Endometrium (tissue), 2 donors: ENCODE measurements around the gene UBE2U.
"Not testable (repeated sequence)": the region's sequence is repeated elsewhere in the genome, so short reads cannot be mapped to it uniquely, and the experiment has no call there.

Experiments
- FAIRE-seq: peaks from 2 replicates; lab custom pipeline; 2012; peaks lifted over from hg19 to GRCh38; lab: Jason Lieb, UNC
- donor health status: control.
- donor health status: control.

UBE2U gene

DNA sequence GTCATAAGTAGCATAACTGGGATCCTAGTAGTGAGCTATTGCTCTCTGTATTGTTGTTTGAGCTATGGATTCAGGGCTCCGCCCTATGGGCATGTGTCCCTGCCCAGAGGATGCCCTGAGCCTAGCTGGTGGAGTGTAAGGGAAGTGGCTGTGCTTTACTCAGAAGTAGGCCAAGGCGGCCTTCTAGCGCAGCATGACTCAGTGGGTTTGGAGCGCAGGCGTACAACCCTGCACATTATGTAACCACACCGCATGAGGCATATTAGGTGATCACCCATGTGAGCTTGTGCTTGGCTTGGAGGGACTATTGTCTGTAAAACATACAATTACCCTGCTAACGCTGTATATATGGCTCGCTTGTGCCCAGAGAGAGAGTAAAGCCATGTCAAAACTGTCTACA, 11.1 kb upstream of the UBE2U start:
- FAIRE-seq, result no peak

DNA sequence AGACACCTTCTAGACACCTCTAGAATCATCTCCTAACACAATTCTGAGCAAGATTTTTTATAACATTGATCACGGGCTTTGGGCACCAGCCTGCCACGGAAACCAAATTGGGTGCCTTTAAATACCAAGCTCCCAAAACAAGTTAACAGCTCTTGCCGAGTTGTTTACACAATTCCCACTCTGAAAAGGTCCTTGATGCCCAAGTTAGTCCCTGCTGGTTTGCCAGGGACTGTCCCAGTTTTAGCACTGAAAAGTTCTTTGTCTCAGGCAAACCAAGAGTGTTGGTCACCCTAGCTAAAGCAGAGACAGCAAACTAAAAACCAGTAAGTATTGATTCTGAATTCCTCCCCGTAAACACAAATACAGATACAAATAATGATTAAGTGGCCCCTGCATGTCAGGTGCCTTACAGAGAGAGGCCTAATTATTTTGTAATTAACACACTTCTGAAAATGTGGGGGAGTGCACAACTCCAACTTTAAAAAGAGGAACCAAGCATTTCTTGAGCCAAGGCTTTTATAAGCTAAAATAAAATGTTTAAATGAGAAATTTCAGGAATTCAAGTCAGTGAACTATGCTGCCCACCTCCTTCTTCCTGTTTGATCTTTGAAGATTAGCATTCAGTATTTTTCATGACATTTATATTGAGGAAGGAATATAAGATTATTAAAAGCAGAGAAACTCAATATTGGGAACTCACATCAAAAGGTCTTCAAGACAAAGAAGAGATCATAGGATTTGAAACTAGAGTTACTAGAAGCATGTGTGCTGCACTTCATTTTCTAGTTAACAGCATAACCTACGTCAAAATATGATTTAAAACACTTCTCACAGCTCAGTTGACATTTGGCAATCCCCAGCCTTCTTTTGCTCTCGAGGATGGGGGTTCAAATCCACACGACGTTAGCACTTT, 9.0 kb upstream of the UBE2U start:
- peak; percentile 66 for FAIRE-seq

- no peak for FAIRE-seq
Observed at GRCh38 chr1:64195081-64195395, 8.4 kb upstream of the UBE2U start.

DNA sequence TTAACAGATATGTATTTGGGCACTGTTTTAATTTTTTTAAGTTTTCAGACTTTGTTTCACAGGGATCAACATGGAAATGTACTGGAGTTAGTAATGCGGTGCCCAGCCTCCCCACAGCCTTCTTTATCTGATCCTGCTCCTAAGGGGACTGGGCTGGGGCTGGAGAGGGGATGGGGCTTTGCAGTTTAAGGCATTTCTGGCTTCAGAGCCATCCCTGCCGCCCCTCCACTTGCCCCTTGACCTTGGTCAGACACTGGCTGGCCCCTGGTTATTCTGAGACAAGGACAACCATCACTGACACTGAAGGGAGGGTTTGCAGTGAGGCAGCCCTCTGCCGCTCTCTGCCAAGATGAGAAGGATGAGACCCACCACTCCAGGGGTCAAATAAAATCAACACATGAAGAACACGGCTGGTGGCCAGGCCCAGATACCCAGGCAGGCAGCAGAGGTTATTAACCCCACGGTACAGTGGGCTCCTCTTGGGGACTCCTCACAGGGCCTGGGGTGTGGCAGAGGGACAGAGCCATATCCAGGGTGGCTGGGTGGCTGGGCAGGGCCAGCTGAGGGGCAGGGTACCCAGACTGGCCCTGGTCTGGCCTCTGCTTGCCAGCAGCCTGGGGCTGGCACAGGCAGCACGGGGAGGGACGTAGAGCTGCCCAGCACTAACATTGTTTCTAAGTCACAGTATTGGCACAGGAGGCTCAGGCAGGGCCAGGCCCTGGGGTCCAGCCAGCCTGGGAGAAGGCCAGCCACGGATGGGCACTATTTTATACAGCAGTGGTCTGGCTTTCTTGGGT, 7.2 kb upstream of the UBE2U start:
- FAIRE-seq, result no peak

- no peak for FAIRE-seq
Observed at GRCh38 chr1:64197076-64197475, 6.3 kb upstream of the UBE2U start.

- no peak for FAIRE-seq
Observed at GRCh38 chr1:64199154-64199553, 4.3 kb upstream of the UBE2U start.

GRCh38 chr1:64200064-64200463, 3.4 kb upstream of the UBE2U start:
- FAIRE-seq, result no peak

DNA sequence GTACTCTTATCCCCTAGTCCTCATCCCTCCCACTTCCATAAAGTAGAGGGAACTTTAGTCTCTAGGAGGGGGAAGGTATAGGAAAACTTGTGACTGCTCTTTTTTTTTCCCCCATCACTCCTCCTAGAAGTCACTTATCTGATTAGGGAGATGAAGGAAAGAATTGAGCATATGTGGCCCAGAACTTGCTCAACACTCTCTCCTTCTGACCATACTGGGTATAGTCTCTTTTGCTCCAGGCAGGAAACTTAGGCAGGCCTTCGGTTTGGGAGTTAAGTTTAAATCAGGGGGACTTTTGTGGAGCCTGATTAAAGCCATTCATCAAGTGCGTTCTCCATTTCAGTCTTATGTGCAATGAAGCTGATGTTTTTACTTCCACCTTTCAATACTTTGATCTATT, 5.8 kb downstream of the UBE2U start:
- no peak for FAIRE-seq

DNA sequence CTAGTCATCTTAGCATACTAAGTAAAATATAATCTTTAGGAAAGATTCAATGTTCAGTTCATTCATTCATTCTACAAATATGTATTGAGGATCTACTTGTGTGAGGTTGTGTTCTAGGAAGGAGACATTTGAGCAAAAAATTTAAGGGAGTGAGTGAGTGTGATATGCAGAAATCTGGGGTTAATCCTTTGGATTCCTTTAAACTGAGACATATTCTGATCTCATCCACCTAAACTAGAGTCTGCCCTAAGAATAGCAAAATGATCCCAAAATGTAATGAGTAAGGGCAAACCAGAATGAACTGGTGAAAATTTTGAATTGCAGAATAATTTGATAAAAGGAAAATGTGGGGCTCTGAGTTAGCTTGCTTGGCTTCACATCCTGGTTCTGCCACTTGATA, 8.6 kb downstream of the UBE2U start:
- no peak for FAIRE-seq

DNA sequence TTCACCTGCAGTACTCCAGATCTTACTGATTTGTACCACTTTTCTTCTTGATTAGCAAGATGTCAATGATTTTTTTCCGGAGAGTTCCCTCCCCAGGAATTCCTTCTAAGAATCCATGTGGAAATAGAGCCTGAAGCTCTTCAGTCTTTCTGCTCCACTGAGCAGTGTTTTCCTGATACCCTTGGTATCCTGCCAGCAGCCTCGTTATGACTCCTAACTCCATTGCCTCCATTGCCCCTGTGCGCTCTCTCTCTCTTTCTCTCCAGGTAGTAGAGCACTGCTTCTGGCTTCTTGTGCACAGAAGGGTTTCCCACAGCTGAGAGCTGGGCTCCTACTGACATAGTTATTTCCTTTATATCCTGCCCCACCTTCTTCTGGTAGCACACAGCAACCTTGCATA, 12.2 kb downstream of the UBE2U start:
- no peak for FAIRE-seq

GRCh38 chr1:64220241-64220640, 16.8 kb downstream of the UBE2U start:
- no peak for FAIRE-seq

DNA sequence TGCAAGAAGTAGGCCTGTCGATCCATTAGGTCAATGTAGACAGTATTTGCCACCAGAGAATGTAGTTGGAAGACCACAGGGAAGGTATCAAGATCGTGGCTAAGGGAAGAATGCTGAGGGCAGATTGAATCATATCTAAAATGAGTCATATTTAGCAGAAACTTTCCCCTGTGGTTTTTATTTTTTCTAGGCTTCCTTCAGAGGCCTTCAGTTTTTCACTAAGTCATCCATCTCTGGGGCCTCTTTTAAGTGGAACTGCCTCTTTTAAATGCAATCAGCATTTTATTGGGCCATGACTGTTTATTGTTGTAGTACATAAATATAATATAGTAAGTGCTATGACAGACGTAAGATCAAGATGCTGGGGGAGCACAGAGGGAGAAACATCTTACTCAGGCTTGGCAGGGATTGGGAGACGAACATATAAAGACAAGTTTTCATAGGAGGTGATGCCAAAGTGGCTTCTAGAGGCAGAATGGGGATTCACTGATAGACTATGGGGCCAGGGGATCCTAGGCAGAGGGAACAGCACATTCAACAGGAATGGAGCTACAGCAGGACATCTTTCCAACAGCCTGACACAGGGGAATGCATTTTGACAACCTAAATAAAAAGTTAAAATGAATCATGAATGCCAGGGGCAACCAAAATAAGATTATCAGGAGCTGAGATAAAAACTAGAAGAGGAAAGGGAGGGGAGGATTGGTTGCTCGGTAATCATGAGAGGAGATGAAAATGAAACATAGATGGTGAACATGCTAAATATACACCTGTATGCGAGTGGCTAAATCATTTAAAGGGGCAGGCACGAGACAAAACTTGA, 20.1 kb downstream of the UBE2U start:
- no peak for FAIRE-seq

DNA sequence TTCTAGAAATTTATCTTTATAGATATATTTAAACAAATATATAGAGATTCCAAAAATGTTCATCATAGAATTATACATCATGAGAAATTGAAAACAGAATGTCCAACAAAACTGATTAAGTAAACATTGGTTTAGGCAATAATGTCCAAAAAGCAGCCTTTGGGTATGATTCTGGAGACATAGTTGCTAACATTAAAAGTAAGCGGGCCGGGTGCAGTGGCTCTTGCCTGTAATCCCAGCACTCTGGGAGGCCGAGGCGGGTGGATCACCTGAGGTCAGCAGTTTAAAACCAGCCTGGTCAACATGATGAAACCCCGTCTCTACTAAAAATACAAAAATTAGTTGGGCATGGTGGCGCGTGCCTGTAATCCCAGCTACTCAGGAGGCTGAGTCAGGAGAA, 20.8 kb downstream of the UBE2U start:
- FAIRE-seq, result not testable (repeated sequence)

- FAIRE-seq, result no peak
Observed at GRCh38 chr1:64228167-64228957, 24.9 kb downstream of the UBE2U start.

DNA sequence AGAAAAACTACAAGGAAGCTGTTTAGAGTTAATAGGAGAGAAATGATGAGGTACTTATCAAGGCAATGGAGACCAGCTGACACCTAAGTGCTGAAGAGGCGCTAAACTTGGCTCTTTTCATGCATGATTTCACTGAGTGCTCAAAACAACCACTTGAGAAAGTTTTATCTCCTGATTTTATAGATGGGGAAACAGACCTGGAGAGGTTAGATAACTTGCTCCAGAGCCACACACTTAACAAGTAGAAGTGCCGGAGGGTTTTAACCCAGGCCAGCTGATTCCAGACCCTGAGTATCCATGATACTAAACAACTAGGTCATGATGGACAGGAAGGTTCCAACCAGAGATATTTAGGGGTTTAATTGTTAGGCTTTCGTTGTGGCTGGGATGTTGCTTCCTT, 25.9 kb downstream of the UBE2U start:
- no peak for FAIRE-seq

GRCh38 chr1:64231153-64231552, 27.7 kb downstream of the UBE2U start:
- no peak for FAIRE-seq

DNA sequence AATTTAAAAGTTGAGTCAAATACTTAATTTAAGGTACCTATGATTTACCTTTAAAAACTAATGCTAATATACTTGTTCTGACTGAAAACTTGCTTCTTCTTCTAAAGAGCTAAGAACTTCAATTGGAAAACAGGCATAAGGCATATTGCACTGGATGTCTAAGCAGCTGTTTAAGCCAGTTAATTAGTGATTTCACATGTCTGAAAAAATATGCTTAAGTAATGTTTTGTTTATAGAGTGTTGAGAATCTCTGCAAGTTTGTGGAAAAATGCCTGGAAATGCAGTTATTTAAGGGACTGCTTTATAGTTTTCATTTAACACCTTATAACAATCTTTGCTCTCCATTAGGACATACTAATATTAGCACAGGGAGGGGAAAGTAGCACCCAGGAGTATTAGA, 28.2 kb downstream of the UBE2U start:
- FAIRE-seq, result no peak

GRCh38 chr1:64234714-64235113, 31.3 kb downstream of the UBE2U start:
- no peak for FAIRE-seq

- FAIRE-seq, result no peak
Observed at GRCh38 chr1:64235181-64235580, 31.8 kb downstream of the UBE2U start.

GRCh38 chr1:64235910-64236309, 32.5 kb downstream of the UBE2U start:
- no peak for FAIRE-seq

DNA sequence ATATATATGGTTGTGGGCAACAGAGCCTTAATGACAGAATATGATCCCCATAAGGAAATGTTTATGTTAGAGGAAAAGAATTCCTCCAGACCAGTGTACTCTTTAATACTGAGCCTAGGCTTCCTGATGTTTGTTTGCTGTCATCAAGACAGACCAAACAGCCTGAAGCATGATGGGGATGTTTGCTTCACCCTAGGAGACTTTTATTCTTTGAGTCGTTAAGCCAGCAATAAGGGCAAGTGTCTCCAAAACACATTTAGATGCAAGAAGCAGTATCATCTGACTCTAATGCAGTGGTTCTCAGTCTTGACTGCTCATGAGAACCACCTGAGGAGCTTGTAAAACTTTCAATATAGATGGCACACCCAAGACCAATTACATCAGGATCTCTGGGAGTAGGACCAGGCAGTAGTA, 33.1 kb downstream of the UBE2U start:
- no peak for FAIRE-seq

DNA sequence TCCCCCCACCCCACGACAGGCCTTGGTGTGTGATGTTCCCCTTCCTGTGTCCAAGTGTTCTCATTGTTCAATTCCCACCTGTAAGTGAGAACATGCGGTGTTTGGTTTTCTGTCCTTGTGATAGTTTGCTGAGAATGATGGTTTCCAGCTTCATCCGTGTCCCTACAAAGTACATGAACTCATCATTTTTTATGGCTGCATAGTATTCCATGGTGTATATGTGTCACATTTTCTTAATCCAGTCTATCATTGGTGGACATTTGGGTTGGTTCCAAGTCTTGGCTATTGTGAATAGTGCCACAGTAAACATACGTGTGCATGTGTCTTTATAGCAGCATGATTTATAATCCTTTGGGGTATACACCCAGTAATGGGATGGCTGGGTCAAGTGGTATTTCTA, 36.1 kb downstream of the UBE2U start:
- FAIRE-seq, result not testable (repeated sequence)
